Mesothelial cell of epicardium (in vitro differentiated cells): ENCODE measurements around the gene FGD4. TPM values are rescaled to one million over a fixed set of nuclear protein-coding genes. Genes with fewer than 3 reads are reported as not detected.

Source experiments
- DNase-seq, 2 experiments: peaks; one replicate each; pipeline ENCODE4 v3.0.0; 2021; ENCODE audit warnings: low spot score in 2 of 2; ENCODE audit not compliant: unreplicated experiment in 2 of 2
- H3K27ac Mint-ChIP-seq: 2 replicates; pipeline ENCODE4 v1.8.0; 2021; ENCODE audit warnings: mixed read lengths
- H3K27me3 Mint-ChIP-seq: 2 replicates; pipeline ENCODE4 v1.8.0; 2021; ENCODE audit warnings: low read depth, mixed read lengths
- H3K36me3 Mint-ChIP-seq: 2 replicates; pipeline ENCODE4 v1.8.0; 2021; ENCODE audit warnings: mixed read lengths
- H3K4me1 Mint-ChIP-seq: 2 replicates; pipeline ENCODE4 v1.8.0; 2021; ENCODE audit warnings: mixed read lengths
- H3K4me3 Mint-ChIP-seq: 2 replicates; pipeline ENCODE4 v1.8.0; 2021; ENCODE audit warnings: mild to moderate bottlenecking, moderate library complexity, mixed read lengths
- H3K9me3 Mint-ChIP-seq: 2 replicates; pipeline ENCODE4 v1.8.0; 2021; ENCODE audit warnings: mixed read lengths
- total RNA-seq: library from RNA; stranded (reverse); gene quantifications from 3 replicates; pipeline ENCODE4 v1.2.1, GENCODE V29; 2021
- TF ChIP-seq, protein P1 (sequence below): fragments of 200-600 bp; sonication (generic); IDR thresholded peaks from one replicate; pipeline ENCODE4 v1.5.0; 2021; ENCODE audit warnings: antibody characterized with exemption; ENCODE audit not compliant: unreplicated experiment

The FGD4 gene
- total RNA-seq, 1 donor from 2014 or later: 13.4 TPM

DNA sequence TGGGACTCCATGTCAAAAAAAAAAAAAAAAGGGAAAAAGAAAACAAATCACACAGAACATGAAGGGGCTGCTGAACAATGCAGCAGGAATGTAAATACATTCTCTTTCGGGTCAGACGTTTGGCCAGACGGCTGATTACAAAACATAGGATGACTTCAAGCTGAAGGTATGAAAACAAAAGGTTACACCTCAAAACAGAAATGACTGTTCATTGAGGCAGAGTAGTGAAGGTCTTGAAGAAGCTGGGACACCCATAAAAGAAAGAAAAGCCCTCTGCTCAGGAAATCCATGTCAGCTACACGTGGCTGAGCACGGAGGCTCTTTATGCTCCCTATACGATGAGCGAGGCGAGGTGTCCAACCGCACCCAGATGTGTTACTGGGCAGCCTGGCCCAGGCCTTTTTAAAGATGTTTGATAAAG, 37.7 kb downstream of the FGD4 start:
- Mint-ChIP-seq H3K27ac (peak overlapping the region; percentile 95), H3K4me1 (peaks cover 38% of the 10 kb centered on the region), H3K36me3 (peaks cover 1% of the 10 kb centered on the region), H3K4me3 (no peak overlapping the region), H3K9me3 (no peaks in the 10 kb centered on the region), H3K27me3 (no peaks in the 10 kb centered on the region)
- TF ChIP-seq, protein P1, sequence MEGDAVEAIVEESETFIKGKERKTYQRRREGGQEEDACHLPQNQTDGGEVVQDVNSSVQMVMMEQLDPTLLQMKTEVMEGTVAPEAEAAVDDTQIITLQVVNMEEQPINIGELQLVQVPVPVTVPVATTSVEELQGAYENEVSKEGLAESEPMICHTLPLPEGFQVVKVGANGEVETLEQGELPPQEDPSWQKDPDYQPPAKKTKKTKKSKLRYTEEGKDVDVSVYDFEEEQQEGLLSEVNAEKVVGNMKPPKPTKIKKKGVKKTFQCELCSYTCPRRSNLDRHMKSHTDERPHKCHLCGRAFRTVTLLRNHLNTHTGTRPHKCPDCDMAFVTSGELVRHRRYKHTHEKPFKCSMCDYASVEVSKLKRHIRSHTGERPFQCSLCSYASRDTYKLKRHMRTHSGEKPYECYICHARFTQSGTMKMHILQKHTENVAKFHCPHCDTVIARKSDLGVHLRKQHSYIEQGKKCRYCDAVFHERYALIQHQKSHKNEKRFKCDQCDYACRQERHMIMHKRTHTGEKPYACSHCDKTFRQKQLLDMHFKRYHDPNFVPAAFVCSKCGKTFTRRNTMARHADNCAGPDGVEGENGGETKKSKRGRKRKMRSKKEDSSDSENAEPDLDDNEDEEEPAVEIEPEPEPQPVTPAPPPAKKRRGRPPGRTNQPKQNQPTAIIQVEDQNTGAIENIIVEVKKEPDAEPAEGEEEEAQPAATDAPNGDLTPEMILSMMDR: no peak
- no peak for DNase-seq

DNA sequence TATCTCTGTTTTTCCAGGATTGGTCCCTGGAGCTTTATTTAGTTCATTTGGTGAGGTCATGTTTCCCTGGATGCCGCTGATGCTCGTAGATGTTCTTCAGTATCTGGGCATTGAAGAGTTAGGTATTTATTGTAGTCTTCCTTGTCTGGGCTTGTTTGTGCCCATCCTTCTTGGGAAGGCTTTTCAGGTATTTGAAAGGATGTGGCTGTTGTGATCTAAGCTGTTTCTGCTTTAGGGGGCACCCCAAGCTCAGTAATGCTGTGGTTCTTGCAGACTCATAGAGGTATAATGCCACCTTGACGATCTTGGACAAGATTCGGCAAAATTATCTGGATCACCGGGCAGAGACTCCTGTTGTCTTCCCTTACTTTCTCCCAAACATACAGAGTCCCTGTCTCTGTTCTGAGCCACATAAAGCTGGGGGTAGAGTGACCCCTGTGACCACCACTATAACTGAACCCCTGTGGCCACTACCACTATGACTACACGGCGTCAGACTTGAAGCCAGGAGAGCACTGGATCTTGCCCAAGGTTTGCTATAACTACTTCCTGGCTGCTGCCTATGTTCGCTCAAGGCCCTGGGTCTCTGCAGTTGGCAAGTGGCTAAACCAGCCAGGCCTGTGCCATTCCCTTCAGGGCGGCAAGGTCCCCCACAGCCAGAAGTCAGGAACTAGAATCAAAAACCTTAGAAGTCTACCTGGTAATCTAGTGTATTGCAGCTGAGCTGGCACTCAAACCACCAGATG, 40.9 kb downstream of the FGD4 start:
- H3K36me3 Mint-ChIP-seq: peaks cover 1% of the 10 kb centered on the region
- H3K27ac Mint-ChIP-seq: peak overlapping the region; percentile 81
- H3K27me3 Mint-ChIP-seq: no peaks in the 10 kb centered on the region
- TF ChIP-seq, protein P1: no peak
- no peak for DNase-seq
- H3K4me1 Mint-ChIP-seq: peaks cover 42% of the 10 kb centered on the region
- H3K9me3 Mint-ChIP-seq: no peaks in the 10 kb centered on the region
- H3K4me3 Mint-ChIP-seq: no peak overlapping the region

DNA sequence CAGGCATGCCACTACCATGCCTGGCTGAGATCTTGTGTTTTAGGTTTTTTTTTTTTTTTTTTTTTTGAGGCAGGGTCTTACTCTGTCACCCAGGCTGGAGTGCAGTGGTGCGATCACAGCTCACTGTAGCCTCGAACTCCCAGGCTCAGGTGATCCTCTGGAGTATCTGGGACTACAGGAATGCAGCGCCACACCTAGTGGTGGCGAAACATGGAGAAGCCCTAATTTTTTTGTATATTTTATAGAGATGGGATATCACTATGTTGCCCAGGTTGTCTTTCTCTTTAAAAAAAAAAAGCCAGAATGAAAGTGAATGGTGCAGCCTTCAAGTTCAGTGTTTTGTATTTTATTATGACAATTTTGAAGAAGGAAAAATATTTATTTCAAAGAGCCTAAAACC, 44.1 kb downstream of the FGD4 start:
- H3K36me3 Mint-ChIP-seq: peaks cover 1% of the 10 kb centered on the region
- no peaks in the 10 kb centered on the region for H3K27me3 Mint-ChIP-seq
- H3K9me3 Mint-ChIP-seq: no peaks in the 10 kb centered on the region
- DNase-seq: no peak
- TF ChIP-seq, protein P1: no peak
- peak overlapping the region; percentile 39 for H3K27ac Mint-ChIP-seq
- peaks cover 47% of the 10 kb centered on the region for H3K4me1 Mint-ChIP-seq
- no peak overlapping the region for H3K4me3 Mint-ChIP-seq

DNA sequence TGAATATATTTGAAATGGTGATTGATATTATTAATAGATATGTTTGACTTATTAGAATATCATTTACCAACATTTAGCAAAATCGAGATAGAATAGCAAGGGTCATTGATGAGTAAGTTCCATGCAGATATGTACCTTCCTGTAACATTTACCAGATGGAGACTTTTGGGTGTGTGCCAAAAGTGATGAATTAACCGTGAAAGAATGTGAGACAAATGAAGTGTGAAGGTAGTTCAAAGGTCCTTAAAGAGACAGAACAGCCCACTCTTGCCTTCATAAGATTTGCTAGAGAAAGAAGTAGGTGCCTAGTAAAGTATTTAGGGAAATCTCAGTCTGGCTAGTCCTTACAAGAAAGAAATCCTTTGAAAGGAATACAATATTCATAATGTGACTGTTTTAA, 45.5 kb downstream of the FGD4 start:
- no peaks in the 10 kb centered on the region for H3K36me3 Mint-ChIP-seq
- peaks cover 45% of the 10 kb centered on the region for H3K4me1 Mint-ChIP-seq
- H3K27ac Mint-ChIP-seq: peak overlapping the region; percentile 91
- no peaks in the 10 kb centered on the region for H3K9me3 Mint-ChIP-seq
- DNase-seq: no peak
- no peaks in the 10 kb centered on the region for H3K27me3 Mint-ChIP-seq
- TF ChIP-seq, protein P1: no peak
- no peak overlapping the region for H3K4me3 Mint-ChIP-seq

DNA sequence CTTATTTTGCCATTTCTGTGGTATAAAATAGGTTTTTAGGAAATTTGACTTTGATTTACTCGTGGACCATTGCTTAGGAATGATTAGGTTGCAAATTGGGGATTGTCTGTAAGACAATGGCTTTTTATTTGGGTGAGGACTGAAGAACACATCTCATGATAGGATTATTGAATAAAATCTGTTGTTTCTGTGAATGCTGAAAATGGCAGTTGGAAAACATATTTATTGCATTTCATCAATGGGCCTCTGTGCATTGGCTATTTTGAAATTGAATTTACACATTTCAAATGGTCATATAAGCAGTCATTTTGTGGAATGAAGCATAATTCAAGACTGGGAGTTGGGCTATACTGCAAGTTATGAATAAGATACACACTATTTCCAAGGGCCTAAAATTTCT, 46.0 kb downstream of the FGD4 start:
- Mint-ChIP-seq H3K27me3 (no peaks in the 10 kb centered on the region), H3K27ac (peak overlapping the region; percentile 98), H3K9me3 (no peaks in the 10 kb centered on the region), H3K4me1 (peaks cover 42% of the 10 kb centered on the region), H3K36me3 (no peaks in the 10 kb centered on the region), H3K4me3 (no peak overlapping the region)
- TF ChIP-seq, protein P1: no peak
- no peak for DNase-seq
